HepG2 (cell line): Measurements from ENCODE around the gene SPOP. TPM values are rescaled to one million over a fixed set of nuclear protein-coding genes. Genes with fewer than 3 reads are reported as not detected.

ENCODE experiments used
- SOX6 ChIP-seq, 2 experiments: fragments of 450-650 bp in 1 of 2; sonication (generic) in 1 of 2; formaldehyde crosslinking in 1 of 2; IDR thresholded peaks; 2 replicates each; pipeline versions ENCODE4 v1.4.0 to v1.6.1; 2017 to 2020; ENCODE audit warnings: antibody characterized with exemption in 1 of 2, mild to moderate bottlenecking in 1 of 2, missing genetic modification reagents in 1 of 2
- ZNF317 ChIP-seq: sonication (generic); formaldehyde crosslinking; IDR thresholded peaks from 2 replicates; pipeline ENCODE4 v1.5.0; 2020; ENCODE audit warnings: mild to moderate bottlenecking, missing genetic modification reagents
- ZNF350 ChIP-seq: sonication (generic); formaldehyde crosslinking; IDR thresholded peaks from 2 replicates; pipeline ENCODE4 v1.4.0; 2020; ENCODE audit warnings: mild to moderate bottlenecking, low read depth, missing genetic modification reagents, borderline replicate concordance
- ZNF543 ChIP-seq: sonication (generic); formaldehyde crosslinking; IDR thresholded peaks from 2 replicates; pipeline ENCODE4 v1.4.0; 2020; ENCODE audit warnings: mild to moderate bottlenecking, missing genetic modification reagents
- ZNF75D ChIP-seq: sonication (generic); formaldehyde crosslinking; IDR thresholded peaks from 2 replicates; pipeline ENCODE4 v1.8.1; 2023; ENCODE audit warnings: missing genetic modification reagents, mild to moderate bottlenecking, borderline replicate concordance
- polyA plus RNA-seq, 8 experiments: library from polyadenylated mRNA; depleted of rRNA in 3 of 8; stranded (reverse) in 7 of 8; unstranded in 1 of 8; fragments of >200 nt; fragmentation: Illumina TruSeq in 4 of 8; extraction: Trizol in 4 of 8; gene quantifications; 2 replicates each; pipeline versions ENCODE4 v1.2.1 to v1.2.3, GENCODE V29; 2011 to 2016; ENCODE audit warnings: low read depth in 4 of 8, missing spikeins in 1 of 8, mixed read lengths in 1 of 8; ENCODE audit not compliant: insufficient read depth in 1 of 8
- total RNA-seq, 5 experiments: library from RNA; depleted of rRNA; stranded (reverse); fragments of >200 nt; fragmentation: Illumina TruSeq; extraction: Trizol; gene quantifications; 2 replicates each; pipeline ENCODE4 v1.2.3, GENCODE V29; 2016; ENCODE audit warnings: low read depth in 1 of 5
- TF ChIP-seq, protein P1 (sequence below): sonication (generic); formaldehyde crosslinking; IDR thresholded peaks from 2 replicates; pipeline ENCODE4 v1.4.0; 2020; ENCODE audit warnings: missing genetic modification reagents
- TF ChIP-seq, protein P2 (sequence below): sonication (generic); formaldehyde crosslinking; IDR thresholded peaks from 2 replicates; pipeline ENCODE4 v1.5.1; 2020; ENCODE audit warnings: missing genetic modification reagents, mild to moderate bottlenecking, borderline replicate concordance
- TF ChIP-seq, protein P3 (sequence below): sonication (generic); formaldehyde crosslinking; conservative IDR thresholded peaks from 2 replicates; pipeline ENCODE4 v1.8.1; 2023; ENCODE audit warnings: missing genetic modification reagents
- TF ChIP-seq, protein P4 (sequence below): sonication (generic); IDR thresholded peaks from 2 replicates; pipeline ENCODE4 v1.6.1; 2016; ENCODE audit warnings: low read depth, borderline replicate concordance
- TF ChIP-seq, protein P5 (sequence below), 2 experiments: sonication (generic) in 1 of 2; formaldehyde crosslinking in 1 of 2; IDR thresholded peaks; 2 replicates each; pipeline versions ENCODE4 v1.4.0 to v1.6.1; 2016 to 2020; ENCODE audit warnings: borderline replicate concordance in 1 of 2, low read depth in 1 of 2, mild to moderate bottlenecking in 1 of 2, missing genetic modification reagents in 1 of 2

The SPOP gene
- total and polyA plus RNA-seq, 2 of the 13 experiments (the other 11 are each of a cell fraction or from before 2014, with no cell fraction given) = 52.8 to 60.8 TPM

DNA sequence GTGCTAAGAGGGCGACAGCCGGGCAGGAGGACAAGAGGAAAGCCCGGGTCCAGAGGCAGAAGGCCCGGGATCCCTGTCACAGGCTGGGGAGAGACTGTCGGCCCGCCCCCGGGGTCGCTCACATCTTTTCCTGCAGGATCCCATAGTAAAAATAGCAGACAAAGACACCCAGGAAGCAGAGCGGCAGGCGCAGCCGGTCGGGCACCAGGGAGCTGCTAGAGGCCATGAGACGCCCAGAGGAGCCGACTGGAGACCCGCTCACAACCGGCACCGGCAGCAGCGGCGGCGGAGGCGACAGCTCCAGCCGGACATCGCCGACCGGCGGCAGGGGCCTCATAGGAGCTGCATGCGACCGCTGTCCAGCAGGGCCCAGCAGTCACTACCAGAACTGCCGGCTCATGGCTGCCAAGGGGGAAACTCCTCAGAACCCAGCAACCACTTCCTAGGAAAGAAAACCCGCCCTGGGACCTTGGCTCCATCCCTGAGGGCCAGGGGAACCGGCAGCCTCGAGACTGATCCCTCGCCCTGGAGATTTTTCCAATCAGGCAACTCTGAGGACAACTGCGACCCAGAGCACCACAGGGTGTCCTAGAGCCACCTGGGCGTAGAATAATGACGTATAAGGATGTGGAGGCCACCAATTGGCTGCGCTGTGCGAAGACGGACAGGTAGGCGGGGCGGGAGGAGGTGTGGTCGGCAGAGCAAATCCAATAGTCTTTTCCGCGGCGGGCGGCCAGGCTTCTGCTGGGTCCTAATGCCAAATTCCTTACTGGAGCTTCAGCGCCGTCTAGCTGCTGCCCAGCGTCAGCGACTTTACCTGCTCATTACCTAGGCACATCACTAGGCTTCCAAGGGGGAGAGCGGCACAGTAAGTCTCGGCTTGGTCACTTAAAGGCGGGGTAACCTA lies 30.0 kb upstream of the SPOP start, which contains the start of gene SLC35B1 (continued):
- TF ChIP-seq, protein P1, sequence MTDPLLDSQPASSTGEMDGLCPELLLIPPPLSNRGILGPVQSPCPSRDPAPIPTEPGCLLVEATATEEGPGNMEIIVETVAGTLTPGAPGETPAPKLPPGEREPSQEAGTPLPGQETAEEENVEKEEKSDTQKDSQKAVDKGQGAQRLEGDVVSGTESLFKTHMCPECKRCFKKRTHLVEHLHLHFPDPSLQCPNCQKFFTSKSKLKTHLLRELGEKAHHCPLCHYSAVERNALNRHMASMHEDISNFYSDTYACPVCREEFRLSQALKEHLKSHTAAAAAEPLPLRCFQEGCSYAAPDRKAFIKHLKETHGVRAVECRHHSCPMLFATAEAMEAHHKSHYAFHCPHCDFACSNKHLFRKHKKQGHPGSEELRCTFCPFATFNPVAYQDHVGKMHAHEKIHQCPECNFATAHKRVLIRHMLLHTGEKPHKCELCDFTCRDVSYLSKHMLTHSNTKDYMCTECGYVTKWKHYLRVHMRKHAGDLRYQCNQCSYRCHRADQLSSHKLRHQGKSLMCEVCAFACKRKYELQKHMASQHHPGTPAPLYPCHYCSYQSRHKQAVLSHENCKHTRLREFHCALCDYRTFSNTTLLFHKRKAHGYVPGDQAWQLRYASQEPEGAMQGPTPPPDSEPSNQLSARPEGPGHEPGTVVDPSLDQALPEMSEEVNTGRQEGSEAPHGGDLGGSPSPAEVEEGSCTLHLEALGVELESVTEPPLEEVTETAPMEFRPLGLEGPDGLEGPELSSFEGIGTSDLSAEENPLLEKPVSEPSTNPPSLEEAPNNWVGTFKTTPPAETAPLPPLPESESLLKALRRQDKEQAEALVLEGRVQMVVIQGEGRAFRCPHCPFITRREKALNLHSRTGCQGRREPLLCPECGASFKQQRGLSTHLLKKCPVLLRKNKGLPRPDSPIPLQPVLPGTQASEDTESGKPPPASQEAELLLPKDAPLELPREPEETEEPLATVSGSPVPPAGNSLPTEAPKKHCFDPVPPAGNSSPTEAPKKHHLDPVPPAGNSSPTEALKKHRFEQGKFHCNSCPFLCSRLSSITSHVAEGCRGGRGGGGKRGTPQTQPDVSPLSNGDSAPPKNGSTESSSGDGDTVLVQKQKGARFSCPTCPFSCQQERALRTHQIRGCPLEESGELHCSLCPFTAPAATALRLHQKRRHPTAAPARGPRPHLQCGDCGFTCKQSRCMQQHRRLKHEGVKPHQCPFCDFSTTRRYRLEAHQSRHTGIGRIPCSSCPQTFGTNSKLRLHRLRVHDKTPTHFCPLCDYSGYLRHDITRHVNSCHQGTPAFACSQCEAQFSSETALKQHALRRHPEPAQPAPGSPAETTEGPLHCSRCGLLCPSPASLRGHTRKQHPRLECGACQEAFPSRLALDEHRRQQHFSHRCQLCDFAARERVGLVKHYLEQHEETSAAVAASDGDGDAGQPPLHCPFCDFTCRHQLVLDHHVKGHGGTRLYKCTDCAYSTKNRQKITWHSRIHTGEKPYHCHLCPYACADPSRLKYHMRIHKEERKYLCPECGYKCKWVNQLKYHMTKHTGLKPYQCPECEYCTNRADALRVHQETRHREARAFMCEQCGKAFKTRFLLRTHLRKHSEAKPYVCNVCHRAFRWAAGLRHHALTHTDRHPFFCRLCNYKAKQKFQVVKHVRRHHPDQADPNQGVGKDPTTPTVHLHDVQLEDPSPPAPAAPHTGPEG (CRISPR knock-in tag) = no peak
- TF ChIP-seq, protein P2, sequence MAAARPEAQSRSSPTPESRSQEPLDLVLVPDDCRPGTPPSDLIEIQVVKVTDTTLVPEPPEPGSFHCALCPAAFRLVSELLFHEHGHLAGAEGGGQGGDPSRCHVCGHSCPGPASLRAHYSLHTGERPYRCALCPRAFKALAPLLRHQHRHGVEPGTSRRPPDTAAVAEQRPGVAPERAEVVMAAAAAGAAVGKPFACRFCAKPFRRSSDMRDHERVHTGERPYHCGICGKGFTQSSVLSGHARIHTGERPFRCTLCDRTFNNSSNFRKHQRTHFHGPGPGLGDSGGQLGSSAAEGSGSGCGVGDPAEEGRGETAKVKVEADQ (CRISPR knock-in tag) = peak; percentile 96
- TF ChIP-seq ZNF350 (CRISPR knock-in tag) (peak; percentile 90), ZNF317 (CRISPR knock-in tag) (peak; percentile 71), SOX6 (IDR thresholded peaks at IDR 0.05) (no peak), SOX6 (CRISPR knock-in tag; IDR thresholded peaks at IDR 0.05) (peak; percentile 48; the same call in 1 of the 2 replicates), ZNF543 (CRISPR knock-in tag) (peak; percentile 79; the same call in 1 of the 2 replicates), ZNF75D (0 out of 2 replicates have a peak, but pooled peaks have one; percentile 87)
- TF ChIP-seq, protein P3, sequence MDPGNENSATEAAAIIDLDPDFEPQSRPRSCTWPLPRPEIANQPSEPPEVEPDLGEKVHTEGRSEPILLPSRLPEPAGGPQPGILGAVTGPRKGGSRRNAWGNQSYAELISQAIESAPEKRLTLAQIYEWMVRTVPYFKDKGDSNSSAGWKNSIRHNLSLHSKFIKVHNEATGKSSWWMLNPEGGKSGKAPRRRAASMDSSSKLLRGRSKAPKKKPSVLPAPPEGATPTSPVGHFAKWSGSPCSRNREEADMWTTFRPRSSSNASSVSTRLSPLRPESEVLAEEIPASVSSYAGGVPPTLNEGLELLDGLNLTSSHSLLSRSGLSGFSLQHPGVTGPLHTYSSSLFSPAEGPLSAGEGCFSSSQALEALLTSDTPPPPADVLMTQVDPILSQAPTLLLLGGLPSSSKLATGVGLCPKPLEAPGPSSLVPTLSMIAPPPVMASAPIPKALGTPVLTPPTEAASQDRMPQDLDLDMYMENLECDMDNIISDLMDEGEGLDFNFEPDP (CRISPR knock-in tag) = 0 out of 2 replicates have a peak, but pooled peaks have one; percentile 95
- TF ChIP-seq, protein P4, sequence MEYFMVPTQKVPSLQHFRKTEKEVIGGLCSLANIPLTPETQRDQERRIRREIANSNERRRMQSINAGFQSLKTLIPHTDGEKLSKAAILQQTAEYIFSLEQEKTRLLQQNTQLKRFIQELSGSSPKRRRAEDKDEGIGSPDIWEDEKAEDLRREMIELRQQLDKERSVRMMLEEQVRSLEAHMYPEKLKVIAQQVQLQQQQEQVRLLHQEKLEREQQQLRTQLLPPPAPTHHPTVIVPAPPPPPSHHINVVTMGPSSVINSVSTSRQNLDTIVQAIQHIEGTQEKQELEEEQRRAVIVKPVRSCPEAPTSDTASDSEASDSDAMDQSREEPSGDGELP = no peak; the same call in 1 of the 2 replicates
- TF ChIP-seq, protein P5, sequence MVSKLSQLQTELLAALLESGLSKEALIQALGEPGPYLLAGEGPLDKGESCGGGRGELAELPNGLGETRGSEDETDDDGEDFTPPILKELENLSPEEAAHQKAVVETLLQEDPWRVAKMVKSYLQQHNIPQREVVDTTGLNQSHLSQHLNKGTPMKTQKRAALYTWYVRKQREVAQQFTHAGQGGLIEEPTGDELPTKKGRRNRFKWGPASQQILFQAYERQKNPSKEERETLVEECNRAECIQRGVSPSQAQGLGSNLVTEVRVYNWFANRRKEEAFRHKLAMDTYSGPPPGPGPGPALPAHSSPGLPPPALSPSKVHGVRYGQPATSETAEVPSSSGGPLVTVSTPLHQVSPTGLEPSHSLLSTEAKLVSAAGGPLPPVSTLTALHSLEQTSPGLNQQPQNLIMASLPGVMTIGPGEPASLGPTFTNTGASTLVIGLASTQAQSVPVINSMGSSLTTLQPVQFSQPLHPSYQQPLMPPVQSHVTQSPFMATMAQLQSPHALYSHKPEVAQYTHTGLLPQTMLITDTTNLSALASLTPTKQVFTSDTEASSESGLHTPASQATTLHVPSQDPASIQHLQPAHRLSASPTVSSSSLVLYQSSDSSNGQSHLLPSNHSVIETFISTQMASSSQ (IDR thresholded peaks at IDR 0.05; ENCODE audit: low read depth) = 0 out of 2 replicates have a peak, but pooled peaks have one; percentile 3
- TF ChIP-seq, protein P5 (CRISPR knock-in tag; IDR thresholded peaks at IDR 0.05; ENCODE audit: borderline replicate concordance) = peak; percentile 44; the same call in 1 of the 2 replicates
